Limb (tissue), 2 donors: Measurements from ENCODE around the gene GALNT16.
"Not testable (repeated sequence)": the region's sequence is repeated elsewhere in the genome, so short reads cannot be mapped to it uniquely, and the experiment has no call there.

Experiments used
- DNase-seq, 2 donors: peaks; one replicate each; pipeline ENCODE4 v3.0.0-alpha.2; 2016; ENCODE audit errors: extremely low spot score in 2 of 2

The GALNT16 gene

GRCh38 chr14:69363055-69363454 is 103.1 kb downstream of the GALNT16 start:
- no peak for DNase-seq

- no peak for DNase-seq
Measured at GRCh38 chr14:69363964-69364363, 104.0 kb downstream of the GALNT16 start.

GRCh38 chr14:69364378-69364777 is 104.4 kb downstream of the GALNT16 start:
- DNase-seq, result no peak

GRCh38 chr14:69366069-69366468 is 106.1 kb downstream of the GALNT16 start:
- DNase-seq, result no peak

GRCh38 chr14:69366761-69367160 is 106.8 kb downstream of the GALNT16 start:
- DNase-seq, result no peak

GRCh38 chr14:69368381-69368780 is 108.4 kb downstream of the GALNT16 start:
- DNase-seq, result no peak

- no peak for DNase-seq
Measured at GRCh38 chr14:69370061-69370460, 110.1 kb downstream of the GALNT16 start.

- DNase-seq, result no peak
Measured at GRCh38 chr14:69372146-69372545, 112.2 kb downstream of the GALNT16 start.

- DNase-seq, result no peak
Measured at GRCh38 chr14:69373104-69373503, 113.1 kb downstream of the GALNT16 start.

- DNase-seq, result no peak
Measured at GRCh38 chr14:69374235-69374634, 114.3 kb downstream of the GALNT16 start.

- no peak for DNase-seq
Measured at GRCh38 chr14:69375182-69375581, 115.2 kb downstream of the GALNT16 start.

GRCh38 chr14:69375722-69376121 is 115.8 kb downstream of the GALNT16 start:
- no peak for DNase-seq

- DNase-seq, result no peak
Measured at GRCh38 chr14:69376439-69376838, 116.5 kb downstream of the GALNT16 start.

GRCh38 chr14:69378274-69378673 is 118.3 kb downstream of the GALNT16 start:
- no peak for DNase-seq

- DNase-seq, result no peak
Measured at GRCh38 chr14:69387311-69387710, 127.4 kb downstream of the GALNT16 start.

GRCh38 chr14:69391400-69391799 is 131.4 kb downstream of the GALNT16 start:
- DNase-seq, result not testable (repeated sequence)

- no peak for DNase-seq
Measured at GRCh38 chr14:69392481-69392880, 132.5 kb downstream of the GALNT16 start.

- DNase-seq, result no peak
Measured at GRCh38 chr14:69395929-69396328, 136.0 kb downstream of the GALNT16 start.

- DNase-seq, result peak; percentile 94 to 99
Measured at GRCh38 chr14:69398053-69398817, 138.3 kb downstream of the GALNT16 start, which contains the start of the genes ERH and SLC39A9. TSS of gene ERH (minus strand) at chr14:69398299. CDS start at chr14:69398233, 66 bp downstream. TSS of gene SLC39A9 (plus strand) at chr14:69398692. CDS start at chr14:69399370, 678 bp downstream.

- no peak for DNase-seq
Measured at GRCh38 chr14:69398818-69399210, 138.9 kb downstream of the GALNT16 start.

GRCh38 chr14:69399750-69400149 is 139.8 kb downstream of the GALNT16 start:
- DNase-seq, result no peak

- DNase-seq, result no peak
Measured at GRCh38 chr14:69400154-69400553, 140.2 kb downstream of the GALNT16 start.

- DNase-seq, result no peak
Measured at GRCh38 chr14:69401841-69402240, 141.9 kb downstream of the GALNT16 start.
